Measurements from ENCODE around the gene MYBPH.

- TF ChIP-seq, protein P1, sequence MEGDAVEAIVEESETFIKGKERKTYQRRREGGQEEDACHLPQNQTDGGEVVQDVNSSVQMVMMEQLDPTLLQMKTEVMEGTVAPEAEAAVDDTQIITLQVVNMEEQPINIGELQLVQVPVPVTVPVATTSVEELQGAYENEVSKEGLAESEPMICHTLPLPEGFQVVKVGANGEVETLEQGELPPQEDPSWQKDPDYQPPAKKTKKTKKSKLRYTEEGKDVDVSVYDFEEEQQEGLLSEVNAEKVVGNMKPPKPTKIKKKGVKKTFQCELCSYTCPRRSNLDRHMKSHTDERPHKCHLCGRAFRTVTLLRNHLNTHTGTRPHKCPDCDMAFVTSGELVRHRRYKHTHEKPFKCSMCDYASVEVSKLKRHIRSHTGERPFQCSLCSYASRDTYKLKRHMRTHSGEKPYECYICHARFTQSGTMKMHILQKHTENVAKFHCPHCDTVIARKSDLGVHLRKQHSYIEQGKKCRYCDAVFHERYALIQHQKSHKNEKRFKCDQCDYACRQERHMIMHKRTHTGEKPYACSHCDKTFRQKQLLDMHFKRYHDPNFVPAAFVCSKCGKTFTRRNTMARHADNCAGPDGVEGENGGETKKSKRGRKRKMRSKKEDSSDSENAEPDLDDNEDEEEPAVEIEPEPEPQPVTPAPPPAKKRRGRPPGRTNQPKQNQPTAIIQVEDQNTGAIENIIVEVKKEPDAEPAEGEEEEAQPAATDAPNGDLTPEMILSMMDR (IDR thresholded peaks at IDR 0.05) = no peak
- no peak for TF ChIP-seq POLR2A (IDR thresholded peaks at IDR 0.05)
These were observed 47.3 kb downstream of the MYBPH start for GRCh38 chr1:203128431-203128715.

Measured in adrenal gland (tissue), 5 donors.